AG04450 (cell line): ENCODE results near the gene LGI4. TPM values are rescaled to one million over a fixed set of nuclear protein-coding genes. Genes with fewer than 3 reads are reported as not detected.

ENCODE experiments used
- CTCF ChIA-PET: fragments of 300-600, 350-600 bp; formaldehyde crosslinking; extraction: SDS; loops from one replicate; lab custom pipeline; 2022; ENCODE audit warnings: antibody characterized with exemption, inconsistent platforms; lab: Charles Lee
- POLR2A ChIA-PET: fragments of 350-600 bp; formaldehyde crosslinking; extraction: SDS; loops from one replicate; lab custom pipeline; 2021; ENCODE audit warnings: antibody characterized with exemption, inconsistent platforms; lab: Yijun Ruan, JAX
- DNase-seq: peaks from one replicate; pipeline ENCODE4 v3.0.0-alpha.2; 2011; ENCODE audit warnings: low read depth, low spot score
- H3K27ac ChIP-seq: one replicate; pipeline ENCODE4 v1.5.1; 2012; ENCODE audit warnings: low read depth, low read length, control low read depth
- H3K27me3 ChIP-seq: one replicate; pipeline ENCODE4 v1.6.0; 2012; ENCODE audit warnings: low read length; ENCODE audit not compliant: control insufficient read depth, insufficient read depth
- H3K4me3 ChIP-seq: 2 replicates; pipeline ENCODE4 v1.5.1; 2011; ENCODE audit warnings: mild to moderate bottlenecking, low read depth, low read length, control low read depth
- H3K9me3 ChIP-seq: 2 replicates; pipeline ENCODE4 v1.5.1; 2012; ENCODE audit warnings: low read length; ENCODE audit not compliant: control insufficient read depth, insufficient read depth
- CTCF ChIP-seq: IDR thresholded peaks from 2 replicates; pipeline ENCODE4 v1.5.1; 2011; ENCODE audit warnings: low read depth, low read length, control low read depth, inconsistent platforms
- polyA plus RNA-seq: library from polyadenylated mRNA; depleted of rRNA; stranded (reverse); fragments of >200 nt; gene quantifications from 2 replicates; pipeline ENCODE4 v1.2.3, GENCODE V29; 2011

Gene LGI4
- polyA plus RNA-seq, 1 experiment = 0.07 TPM

GRCh38 chr19:35124098-35125060 lies 10.5 kb downstream of the LGI4 start:
- H3K27me3 ChIP-seq = peaks cover 13% of the 10 kb centered on the region
- H3K27ac ChIP-seq = no peak overlapping the region
- peak overlapping the region; percentile 81 for H3K4me3 ChIP-seq
- DNase-seq = peak; percentile 81
- no peaks in the 10 kb centered on the region; the same call in 1 of the 2 replicates for H3K9me3 ChIP-seq
- ChIA-PET CTCF (interaction anchor here (0.6 to 6.3 kb wide), 10 partner anchors 9 to 80 kb away, joined by 3 to 44 read pairs (median 4); partner anchors contain the start of genes FXYD3 and LGI4), POLR2A (no interaction called here)
- TF ChIP-seq CTCF = no peak

GRCh38 chr19:35123573-35123972 lies 11.3 kb downstream of the LGI4 start:
- CTCF ChIA-PET = interaction anchor here (0.6 to 6.3 kb wide), 5 partner anchors 9 to 46 kb away, joined by 3 to 44 read pairs (median 8); partner anchors contain the start of gene LGI4
- no peak for DNase-seq
- POLR2A ChIA-PET = no interaction called here
- Histone ChIP-seq H3K27ac (no peak overlapping the region), H3K27me3 (peaks cover 11% of the 10 kb centered on the region), H3K9me3 (no peaks in the 10 kb centered on the region; the same call in 1 of the 2 replicates), H3K4me3 (no peak overlapping the region)
- no peak for TF ChIP-seq CTCF

- no peak for DNase-seq
- ChIA-PET CTCF (interaction anchor here (1.2 to 6.3 kb wide), 2 partner anchors 8 to 13 kb away, joined by 4 to 44 read pairs; partner anchors contain the start of gene LGI4), POLR2A (no interaction called here)
- H3K27ac ChIP-seq = no peak overlapping the region
- H3K27me3 ChIP-seq = peaks cover 7% of the 10 kb centered on the region
- TF ChIP-seq CTCF = no peak
- H3K4me3 ChIP-seq = no peak overlapping the region
- no peaks in the 10 kb centered on the region; the same call in 1 of the 2 replicates for H3K9me3 ChIP-seq
Measured at GRCh38 chr19:35122687-35123551, 11.9 kb downstream of the LGI4 start.

GRCh38 chr19:35120898-35121297 lies 14.0 kb downstream of the LGI4 start:
- Histone ChIP-seq H3K4me3 (no peak overlapping the region), H3K9me3 (no peaks in the 10 kb centered on the region; the same call in 1 of the 2 replicates), H3K27ac (no peak overlapping the region), H3K27me3 (peaks cover 6% of the 10 kb centered on the region)
- POLR2A ChIA-PET = no interaction called here
- CTCF ChIA-PET = interaction anchor here (2.0 to 6.3 kb wide), 2 partner anchors 15 to 54 kb away, joined by 7 to 44 read pairs; partner anchors contain the start of gene LGI4
- DNase-seq = no peak
- TF ChIP-seq CTCF = no peak
